GM18507 (cell line): Measurements from ENCODE around the gene ZIC3.

Source experiments
- DNase-seq: peaks from one replicate; pipeline ENCODE4 v3.0.0; 2011; ENCODE audit warnings: low read depth; ENCODE audit not compliant: insufficient read length; ENCODE audit errors: extremely low spot score
- FAIRE-seq: peaks from 2 replicates; lab custom pipeline; 2011; peaks lifted over from hg19 to GRCh38; lab: Jason Lieb, UNC

The ZIC3 gene

DNA sequence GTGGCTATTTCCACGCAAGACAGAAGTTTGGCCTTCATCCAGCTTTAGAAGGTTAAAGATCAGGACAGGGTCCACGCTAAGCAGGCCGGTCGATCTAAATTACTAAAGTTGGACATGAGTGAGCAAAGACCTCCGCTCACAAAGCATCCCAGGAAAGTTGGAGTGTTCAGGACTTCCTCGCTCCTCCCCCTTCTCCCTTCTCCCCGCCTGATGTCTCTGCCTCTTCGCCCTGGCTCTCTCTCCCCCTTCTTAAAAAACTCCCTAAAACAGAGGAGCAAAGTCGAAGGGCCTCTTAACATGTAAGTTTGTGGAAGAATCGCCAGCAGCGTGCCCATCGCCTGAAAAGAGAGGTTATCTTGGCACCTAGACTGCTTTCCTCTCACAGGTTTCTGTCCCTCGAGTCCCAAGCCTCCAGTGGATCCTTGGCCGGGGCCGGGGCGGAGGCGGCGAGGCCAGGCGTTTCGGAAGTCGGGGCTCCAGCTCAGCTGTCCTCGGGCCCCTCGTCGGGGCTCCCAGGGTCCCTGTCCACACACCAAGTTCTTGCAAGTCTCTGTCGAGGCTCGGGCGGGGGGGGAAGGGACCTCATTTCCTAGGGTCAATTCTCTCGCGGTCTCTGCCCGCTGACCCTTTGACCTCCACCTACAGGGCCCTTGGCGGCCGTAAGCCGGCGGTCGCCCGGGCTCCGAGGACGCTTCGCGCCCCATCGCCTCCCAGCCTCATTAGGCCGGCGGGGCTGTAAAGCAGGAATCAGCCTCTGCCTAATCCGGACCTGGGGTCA, 7.6 kb downstream of the ZIC3 start:
- no peak for DNase-seq
- FAIRE-seq, result no peak

DNA sequence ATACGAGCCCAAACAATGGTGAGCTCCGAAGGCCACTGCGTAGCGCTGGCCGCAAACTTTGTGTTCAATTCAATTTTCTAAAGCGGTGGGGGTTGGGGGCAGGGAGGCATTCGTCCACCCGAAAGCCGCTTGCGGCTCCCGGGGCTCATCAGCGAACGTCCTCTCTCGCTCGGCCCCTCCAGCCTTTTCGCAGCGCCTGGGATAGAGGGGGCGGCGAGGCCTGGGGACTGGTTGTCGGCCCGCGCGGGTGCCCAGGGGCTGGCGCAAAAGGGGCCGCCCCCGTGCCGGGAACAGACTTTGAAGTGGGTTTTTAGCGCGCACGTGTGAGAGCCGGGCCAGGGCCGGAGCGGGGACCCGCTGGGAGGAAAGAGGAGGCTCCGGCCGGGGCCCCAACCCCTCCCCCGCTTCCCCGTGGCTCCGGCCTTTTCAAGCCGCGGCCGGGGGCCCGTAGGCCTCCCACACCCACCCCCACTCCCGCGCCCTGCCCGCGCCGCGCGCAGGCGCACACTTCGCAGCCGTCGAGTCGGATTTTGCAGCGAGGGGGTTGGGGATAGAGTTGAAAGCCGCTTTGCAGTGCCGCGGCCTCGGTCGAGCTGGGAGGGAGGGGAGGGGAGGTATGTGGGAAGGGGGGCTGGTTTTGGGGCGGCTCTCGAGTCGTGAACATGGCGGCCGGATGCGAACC, 8.3 kb downstream of the ZIC3 start:
- FAIRE-seq (no peak), DNase-seq (no peak)

DNA sequence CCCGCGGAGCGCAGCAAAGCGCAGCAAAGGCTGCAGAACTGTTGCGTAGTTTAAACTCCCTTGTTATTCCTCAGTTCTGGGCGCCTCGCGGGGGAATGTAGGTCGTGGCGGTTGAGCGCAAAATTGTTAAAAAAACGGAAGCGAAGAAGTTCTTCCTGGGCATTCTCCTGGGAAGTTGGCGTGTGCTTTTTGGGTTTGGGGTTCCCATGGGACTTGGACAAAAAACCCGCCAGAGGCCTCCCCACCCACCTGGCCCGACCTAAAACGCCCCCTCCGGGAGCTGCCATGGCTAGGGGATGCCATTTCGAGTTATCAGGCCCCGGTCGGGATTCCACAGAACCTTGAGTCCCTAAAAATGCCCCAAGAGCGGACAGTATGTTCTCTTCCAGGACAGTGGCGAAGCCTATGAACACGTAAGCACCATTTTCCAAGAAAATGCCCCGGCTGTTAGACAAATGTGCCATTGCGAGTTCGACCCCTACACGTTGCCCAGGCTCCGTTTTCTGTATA, 8.9 kb downstream of the ZIC3 start:
- FAIRE-seq, result no peak
- no peak for DNase-seq

DNA sequence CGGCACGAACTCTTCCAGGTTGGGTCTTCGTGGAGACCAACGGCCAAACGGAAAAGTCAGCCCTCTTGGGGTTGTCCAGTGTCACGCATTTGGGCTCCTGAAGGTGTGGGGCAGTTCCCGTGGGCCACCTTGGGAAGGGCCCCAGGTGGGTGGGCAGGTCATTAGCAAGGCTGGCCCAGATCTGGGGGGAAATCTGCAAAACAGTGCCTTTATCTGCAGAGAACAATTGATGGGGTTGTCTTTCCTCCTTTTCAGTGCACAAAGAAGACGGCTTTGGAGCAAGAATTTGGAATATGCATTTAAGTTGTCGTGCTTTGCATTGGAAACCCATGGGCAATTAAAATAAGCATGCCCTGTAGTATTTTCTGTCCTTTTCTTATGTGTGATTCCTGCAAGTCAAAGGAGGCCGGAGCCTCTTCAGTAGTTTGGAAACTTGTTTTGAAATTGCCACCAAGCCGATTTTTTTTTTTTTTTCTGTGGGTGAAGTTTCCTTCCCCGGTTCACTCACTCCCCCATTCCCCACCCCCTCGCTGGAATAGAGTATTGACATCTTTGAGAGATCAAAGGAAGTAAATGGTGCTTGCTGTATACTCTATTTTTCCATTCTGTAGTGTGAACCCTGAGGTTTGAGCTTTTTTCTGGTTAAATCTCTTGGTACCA, 9.8 kb downstream of the ZIC3 start:
- DNase-seq (no peak), FAIRE-seq (no peak)

DNA sequence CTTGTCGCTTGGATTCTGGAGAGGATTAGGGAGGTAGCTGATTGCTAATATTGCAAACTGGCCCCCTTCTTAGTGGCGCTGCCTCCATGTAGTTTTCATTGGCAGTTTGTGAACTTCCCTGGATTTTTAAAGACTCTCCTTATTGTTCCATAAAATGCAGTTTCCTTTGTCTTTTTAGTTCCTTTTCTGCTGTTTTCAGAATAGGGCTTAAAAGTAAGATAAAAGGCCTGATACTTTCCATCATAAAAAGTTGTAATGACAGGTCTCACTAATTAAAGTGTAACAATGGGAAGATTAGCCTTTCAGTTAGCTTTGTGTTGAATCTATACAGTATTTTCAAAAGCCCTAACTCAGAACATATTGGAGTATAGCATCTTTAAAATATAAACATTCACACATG, 21.2 kb downstream of the ZIC3 start:
- DNase-seq (no peak), FAIRE-seq (no peak)

DNA sequence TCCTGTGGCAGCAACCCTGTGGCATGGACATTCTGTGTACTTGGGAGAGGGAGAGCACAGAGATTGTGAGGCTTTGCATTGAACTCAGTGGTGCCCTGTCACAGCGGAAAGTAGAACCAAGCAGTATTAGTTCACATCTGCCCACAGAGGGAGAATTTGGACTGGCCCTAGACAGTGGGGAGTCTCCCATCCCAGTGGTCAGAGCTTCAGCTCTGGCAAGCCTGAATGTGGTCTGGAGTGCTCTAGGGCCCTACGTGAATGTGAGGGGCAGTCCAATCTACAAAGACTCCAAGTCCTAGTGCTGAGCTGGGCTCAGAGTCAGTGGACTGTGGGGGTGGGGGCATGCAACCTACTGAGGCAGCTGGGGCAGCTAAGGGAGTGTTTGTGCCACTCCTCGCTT, 34.8 kb downstream of the ZIC3 start:
- FAIRE-seq (no peak), DNase-seq (no peak)
